PFSK-1 (cell line): ENCODE data around the gene YWHAQ.

Experiments
- POLR2AphosphoS5 ChIP-seq: IDR thresholded peaks from 2 replicates; pipeline ENCODE4 v1.6.1; 2012; ENCODE audit warnings: low read depth, mild to moderate bottlenecking, control low read depth, low read length, moderate library complexity
- TAF1 ChIP-seq: IDR thresholded peaks from 2 replicates; pipeline ENCODE4 v1.6.1; 2012; ENCODE audit warnings: low read length, control low read depth, borderline replicate concordance; ENCODE audit not compliant: insufficient read depth
- TF ChIP-seq, protein P1 (sequence below), 2 experiments: IDR thresholded peaks; 2 replicates each; pipeline versions ENCODE4 v1.6.1 to v1.8.0; 2011 to 2012; ENCODE audit warnings: low read depth in 2 of 2, low read length in 2 of 2, control low read depth in 1 of 2, inconsistent platforms in 1 of 2, mild to moderate bottlenecking in 1 of 2, moderate library complexity in 1 of 2; ENCODE audit not compliant: insufficient read depth in 1 of 2

DNA sequence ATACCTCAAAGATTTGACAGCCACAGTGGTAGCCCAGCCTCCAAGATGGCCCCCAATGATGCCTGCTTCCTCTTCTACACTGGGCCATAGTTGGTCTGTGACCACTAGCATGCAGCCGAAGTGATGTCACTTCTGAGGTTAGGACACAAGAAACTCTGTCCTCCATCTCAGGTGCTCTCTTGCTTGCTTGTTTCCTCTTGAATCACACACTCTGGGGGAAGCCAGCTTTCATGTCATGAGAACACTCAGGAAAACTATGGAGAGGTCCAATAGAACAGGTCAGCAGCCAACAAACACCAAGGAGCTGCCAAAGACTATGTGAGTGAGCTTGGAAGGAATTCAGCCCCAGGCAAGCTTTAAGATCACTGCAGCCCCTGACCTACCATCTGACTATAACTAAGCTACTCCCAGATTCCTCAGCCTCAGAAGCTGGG lies 71.8 kb downstream of the YWHAQ start:
- TF ChIP-seq POLR2AphosphoS5 (no peak), TAF1 (no peak)
- TF ChIP-seq, protein P1, sequence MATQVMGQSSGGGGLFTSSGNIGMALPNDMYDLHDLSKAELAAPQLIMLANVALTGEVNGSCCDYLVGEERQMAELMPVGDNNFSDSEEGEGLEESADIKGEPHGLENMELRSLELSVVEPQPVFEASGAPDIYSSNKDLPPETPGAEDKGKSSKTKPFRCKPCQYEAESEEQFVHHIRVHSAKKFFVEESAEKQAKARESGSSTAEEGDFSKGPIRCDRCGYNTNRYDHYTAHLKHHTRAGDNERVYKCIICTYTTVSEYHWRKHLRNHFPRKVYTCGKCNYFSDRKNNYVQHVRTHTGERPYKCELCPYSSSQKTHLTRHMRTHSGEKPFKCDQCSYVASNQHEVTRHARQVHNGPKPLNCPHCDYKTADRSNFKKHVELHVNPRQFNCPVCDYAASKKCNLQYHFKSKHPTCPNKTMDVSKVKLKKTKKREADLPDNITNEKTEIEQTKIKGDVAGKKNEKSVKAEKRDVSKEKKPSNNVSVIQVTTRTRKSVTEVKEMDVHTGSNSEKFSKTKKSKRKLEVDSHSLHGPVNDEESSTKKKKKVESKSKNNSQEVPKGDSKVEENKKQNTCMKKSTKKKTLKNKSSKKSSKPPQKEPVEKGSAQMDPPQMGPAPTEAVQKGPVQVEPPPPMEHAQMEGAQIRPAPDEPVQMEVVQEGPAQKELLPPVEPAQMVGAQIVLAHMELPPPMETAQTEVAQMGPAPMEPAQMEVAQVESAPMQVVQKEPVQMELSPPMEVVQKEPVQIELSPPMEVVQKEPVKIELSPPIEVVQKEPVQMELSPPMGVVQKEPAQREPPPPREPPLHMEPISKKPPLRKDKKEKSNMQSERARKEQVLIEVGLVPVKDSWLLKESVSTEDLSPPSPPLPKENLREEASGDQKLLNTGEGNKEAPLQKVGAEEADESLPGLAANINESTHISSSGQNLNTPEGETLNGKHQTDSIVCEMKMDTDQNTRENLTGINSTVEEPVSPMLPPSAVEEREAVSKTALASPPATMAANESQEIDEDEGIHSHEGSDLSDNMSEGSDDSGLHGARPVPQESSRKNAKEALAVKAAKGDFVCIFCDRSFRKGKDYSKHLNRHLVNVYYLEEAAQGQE (IDR thresholded peaks at IDR 0.05; ENCODE audit: insufficient read depth in 1 of 2, low read depth in 2 of 2, low read length in 2 of 2), result no peak
